Activated naive CD4-positive, alpha-beta T cell treated with Interleukin-2 at 50 U/mL for 16 hours (primary cell): ENCODE results near the gene BGN.
A peak's percentile ranks its signal among the peaks of the same experiment; 100 is the strongest.

Experiments used
- DNase-seq: peaks from one replicate; pipeline ENCODE4 v3.0.0-alpha.2; 2020

Gene BGN

DNA sequence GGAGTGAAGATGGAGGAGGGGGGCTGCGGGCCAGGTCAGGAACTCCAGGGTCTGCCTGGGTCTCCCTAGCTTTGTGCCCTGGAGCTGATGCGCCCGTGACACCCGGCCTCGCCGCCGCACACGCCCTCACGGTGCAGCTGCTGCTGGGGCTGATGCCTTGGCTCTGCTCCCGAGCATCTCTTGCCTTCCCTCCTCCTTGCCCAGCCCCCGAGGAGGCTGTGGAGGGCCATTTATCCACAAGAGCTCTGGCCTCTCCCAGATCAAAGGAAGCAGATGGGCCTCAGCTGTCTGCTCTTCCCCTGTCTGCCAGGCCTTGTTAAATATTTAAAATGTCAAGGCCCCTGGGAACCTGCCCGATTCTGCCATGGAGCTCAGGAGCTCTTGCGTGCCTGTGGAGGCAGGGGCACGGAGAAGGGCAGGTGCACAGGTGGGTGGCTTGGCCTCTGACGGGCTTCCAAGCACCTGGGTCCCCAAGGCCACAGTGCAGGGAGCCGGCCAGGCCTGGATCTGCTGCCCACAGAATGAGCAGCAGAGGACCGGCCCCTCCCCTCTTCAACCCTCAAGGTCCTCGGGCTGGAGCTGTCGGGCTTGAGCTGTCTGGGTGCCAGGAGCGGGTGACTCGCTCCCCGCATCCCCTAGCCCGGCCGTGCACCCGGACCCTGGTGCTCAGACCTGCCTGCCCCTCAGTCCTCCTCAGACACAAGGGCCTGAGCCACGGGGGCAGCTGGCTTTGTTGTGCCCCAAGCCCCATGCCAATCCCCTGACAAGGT is 42.9 kb downstream of the BGN start:
- DNase-seq, result no peak

DNA sequence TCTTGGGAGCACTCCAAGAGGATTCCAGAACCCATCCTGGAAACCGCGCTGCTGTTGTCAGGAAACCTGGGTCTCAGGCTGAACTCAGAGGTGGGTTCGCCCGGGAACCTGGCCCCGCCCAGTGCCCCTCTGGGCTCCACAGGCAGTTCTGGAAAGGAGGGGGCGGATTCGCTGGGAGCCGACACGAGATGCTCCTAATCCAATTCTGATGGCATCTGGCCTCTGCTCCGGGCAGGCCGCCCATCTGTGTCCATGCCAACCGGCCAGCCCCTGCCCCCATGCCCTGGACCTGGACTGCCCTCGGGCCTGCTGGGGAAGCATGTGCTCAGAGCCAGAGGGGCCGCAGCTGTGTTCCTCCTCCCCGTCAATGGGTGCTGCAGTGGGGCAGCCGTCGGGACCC is 43.6 kb downstream of the BGN start:
- DNase-seq, result no peak

DNA sequence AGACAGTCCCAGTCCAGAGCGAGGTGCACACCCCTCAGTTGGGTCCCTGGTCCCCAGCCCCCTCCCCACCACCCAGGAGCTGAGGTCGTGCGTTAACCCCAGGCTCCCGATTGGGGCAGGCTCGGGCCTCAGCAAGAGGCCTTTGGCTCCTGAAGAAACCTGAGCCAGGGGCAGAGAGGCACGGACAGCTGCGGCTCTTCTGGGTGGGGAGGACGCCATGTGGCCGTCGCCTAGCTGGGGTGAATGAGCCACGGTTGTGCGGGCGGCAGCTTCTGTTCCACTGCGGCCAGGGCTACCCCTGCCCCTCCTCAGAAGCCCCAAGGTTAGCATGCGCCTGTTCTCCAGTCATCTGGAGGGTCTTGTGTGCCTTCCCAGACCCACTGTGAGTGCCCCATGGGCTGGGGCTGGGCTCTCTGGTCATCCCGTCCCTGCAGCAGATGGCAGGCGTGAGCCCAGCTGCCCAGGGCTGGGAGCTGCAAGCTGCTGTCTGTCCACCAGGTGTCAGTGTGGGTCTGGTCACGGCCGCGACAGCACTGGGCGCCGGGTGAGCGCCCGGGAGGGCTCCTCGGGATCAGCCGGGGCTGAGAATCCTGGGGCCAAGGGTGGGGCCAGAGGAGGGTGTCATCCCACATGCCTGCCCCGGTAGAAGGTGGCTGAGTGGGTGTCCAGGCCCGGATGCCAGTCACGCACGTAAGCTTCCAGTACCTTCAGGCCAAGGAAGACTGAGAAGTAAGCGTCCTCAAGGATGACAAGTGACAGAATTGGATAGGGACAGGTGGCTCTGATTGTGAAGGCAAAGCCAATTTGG is 44.6 kb downstream of the BGN start:
- DNase-seq, result peak; percentile 58

GRCh38 chrX:153539979-153540358 is 45.2 kb downstream of the BGN start:
- no peak for DNase-seq

- no peak for DNase-seq
These were observed 49.9 kb downstream of the BGN start for GRCh38 chrX:153544727-153545126.

DNA sequence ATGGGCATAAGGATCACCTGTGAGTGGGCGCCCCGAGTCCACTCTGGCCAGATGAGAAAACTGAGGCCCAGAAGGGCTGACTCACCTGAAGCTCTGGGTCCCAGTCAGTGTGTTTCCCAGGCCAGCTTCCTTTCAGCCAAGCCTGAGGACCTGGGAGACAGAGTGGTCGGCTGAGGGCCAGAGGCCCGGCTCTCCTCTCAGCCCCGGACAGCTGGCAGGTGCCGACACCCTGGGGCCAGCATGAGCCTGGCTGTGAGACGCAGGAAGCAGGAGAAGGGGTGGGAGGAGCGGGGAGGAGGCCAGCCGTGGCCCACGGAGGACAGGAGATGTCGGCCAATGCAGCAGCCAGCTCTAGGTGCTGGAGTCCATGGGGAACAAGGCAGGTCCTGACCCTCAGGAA is 51.6 kb downstream of the BGN start:
- DNase-seq, result no peak

DNA sequence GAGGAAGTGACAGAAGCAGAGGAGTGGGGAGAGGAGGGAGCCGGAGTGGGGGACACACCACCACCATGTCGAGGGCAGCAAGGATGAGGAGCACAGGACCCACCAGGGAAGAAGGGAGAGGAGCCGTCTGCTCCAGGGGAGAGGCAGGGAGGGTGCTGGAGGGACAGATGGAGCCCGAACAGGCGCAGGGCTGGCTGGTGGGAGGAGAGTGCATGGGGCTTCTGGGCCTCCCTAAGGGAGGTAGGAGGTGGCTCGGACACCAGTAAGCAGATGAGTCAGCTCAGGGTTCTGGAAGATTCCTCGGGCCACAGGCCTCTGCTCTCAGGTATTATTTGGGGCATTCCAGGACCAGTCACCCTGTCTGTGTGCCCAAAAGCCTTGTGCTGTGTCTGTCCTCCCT is 52.4 kb downstream of the BGN start:
- DNase-seq, result no peak

DNA sequence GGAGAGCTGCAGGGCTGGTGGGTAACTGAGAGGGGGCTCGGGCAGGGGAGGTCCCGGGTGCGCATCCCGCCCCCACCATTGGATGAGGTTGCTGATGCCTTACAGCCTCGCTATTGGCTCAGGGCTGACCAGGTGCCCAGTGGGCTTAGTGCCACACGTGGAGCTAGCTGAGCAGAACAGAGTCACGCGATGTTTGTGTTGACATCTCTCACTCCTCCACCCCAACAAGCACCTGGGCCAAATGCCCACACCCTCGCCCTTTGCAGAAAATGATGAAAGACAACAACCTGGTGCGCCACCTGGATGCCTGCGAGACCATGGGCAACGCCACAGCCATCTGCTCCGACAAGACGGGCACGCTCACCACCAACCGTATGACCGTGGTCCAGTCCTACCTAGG is 54.5 kb downstream of the BGN start:
- no peak for DNase-seq

DNA sequence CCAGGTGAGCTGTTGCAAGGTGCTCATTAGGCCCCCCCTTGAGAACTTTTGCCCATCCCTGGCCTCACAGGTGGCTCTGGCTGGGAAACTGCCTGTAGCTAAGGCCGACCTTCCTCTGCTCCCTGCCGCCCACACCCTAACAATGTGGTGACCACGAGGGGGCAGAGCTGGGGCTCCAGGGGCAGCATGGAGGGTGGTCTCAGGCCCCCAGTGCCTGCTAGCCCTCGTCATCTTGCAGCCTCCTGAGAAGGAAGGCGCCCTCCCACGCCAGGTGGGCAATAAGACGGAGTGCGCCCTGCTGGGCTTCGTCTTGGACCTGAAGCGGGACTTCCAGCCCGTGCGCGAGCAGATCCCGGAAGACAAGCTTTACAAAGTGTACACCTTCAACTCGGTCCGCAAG is 55.0 kb downstream of the BGN start:
- DNase-seq, result no peak

GRCh38 chrX:153551135-153551534 is 56.4 kb downstream of the BGN start:
- no peak for DNase-seq

GRCh38 chrX:153554519-153555167 is 59.9 kb downstream of the BGN start:
- peak; percentile 63 for DNase-seq

- DNase-seq, result no peak
These were observed 62.0 kb downstream of the BGN start for GRCh38 chrX:153556767-153557166.

GRCh38 chrX:153557618-153558355 is 63.0 kb downstream of the BGN start:
- no peak for DNase-seq
